ENCODE measurements around the gene ITGAD.

DNA sequence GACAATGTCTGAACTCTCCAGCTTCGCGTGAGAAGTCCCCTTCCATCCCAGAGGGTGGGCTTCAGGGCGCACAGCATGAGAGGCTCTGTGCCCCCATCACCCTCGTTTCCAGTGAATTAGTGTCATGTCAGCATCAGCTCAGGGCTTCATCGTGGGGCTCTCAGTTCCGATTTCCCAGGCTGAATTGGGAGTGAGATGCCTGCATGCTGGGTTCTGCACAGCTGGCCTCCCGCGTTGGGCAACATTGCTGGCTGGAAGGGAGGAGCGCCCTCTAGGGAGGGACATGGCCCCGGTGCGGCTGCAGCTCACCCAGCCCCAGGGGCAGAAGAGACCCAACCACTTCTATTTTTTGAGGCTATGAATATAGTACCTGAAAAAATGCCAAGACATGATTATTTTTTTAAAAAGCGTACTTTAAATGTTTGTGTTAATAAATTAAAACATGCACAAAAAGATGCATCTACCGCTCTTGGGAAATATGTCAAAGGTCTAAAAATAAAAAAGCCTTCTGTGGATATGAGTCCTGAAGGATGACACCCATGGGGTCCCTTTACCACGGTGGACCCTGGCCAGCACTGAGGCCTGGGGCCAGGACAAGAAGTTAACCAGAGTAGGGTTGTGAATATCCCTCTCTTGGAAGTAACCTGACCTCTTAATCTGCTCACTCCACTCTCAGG lies 10.5 kb upstream of the ITGAD start:
- TF ChIP-seq, protein P1, sequence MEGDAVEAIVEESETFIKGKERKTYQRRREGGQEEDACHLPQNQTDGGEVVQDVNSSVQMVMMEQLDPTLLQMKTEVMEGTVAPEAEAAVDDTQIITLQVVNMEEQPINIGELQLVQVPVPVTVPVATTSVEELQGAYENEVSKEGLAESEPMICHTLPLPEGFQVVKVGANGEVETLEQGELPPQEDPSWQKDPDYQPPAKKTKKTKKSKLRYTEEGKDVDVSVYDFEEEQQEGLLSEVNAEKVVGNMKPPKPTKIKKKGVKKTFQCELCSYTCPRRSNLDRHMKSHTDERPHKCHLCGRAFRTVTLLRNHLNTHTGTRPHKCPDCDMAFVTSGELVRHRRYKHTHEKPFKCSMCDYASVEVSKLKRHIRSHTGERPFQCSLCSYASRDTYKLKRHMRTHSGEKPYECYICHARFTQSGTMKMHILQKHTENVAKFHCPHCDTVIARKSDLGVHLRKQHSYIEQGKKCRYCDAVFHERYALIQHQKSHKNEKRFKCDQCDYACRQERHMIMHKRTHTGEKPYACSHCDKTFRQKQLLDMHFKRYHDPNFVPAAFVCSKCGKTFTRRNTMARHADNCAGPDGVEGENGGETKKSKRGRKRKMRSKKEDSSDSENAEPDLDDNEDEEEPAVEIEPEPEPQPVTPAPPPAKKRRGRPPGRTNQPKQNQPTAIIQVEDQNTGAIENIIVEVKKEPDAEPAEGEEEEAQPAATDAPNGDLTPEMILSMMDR (IDR thresholded peaks at IDR 0.05; ENCODE audit: insufficient read depth, low read length, poor library complexity, severe bottlenecking): peak; percentile 67
- no peak for TF ChIP-seq EZH2phosphoT487 (conservative IDR thresholded peaks at IDR 0.05; ENCODE audit: low read length)
